ENCODE measurements around the gene PEF1.
"Not testable (repeated sequence)": the region's sequence is repeated elsewhere in the genome, so short reads cannot be mapped to it uniquely, and the experiment has no call there.

Gene PEF1

DNA sequence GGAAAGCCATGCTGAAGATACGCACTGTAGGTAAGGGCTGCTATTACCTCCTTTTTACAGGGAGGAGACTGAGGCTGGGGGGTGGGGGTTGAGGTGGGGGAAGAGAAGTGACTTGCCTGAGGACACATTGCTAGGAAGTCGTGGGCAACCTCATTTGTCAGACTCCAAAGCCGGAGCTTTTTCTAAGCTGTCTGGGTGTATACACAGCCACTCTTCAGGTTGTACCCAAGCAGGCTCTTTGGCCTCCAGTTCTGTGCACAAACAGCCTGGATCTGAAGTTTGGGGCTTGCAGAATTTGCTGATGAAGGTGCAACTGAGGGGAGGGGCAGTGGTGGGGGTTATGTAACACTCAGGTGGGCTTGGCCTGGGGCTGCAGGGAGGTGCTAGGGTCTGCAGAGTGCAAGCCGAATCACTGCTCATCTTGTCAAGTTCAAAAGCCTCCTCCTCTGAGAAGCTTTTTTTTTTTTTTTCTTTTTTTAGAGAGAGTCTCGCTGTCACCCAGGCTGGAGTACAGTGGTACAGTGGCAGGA lies 51.5 kb downstream of the PEF1 start:
- H3K4me3 ChIP-seq (ENCODE audit: low read length): no peak overlapping the region
- DNase-seq (ENCODE audit: low read depth, low spot score): no peak

- no peak overlapping the region for H3K4me3 ChIP-seq (ENCODE audit: low read length)
- no peak for DNase-seq (ENCODE audit: low read depth, low spot score)
Measured at GRCh38 chr1:31592132-31592531, 52.5 kb downstream of the PEF1 start.

DNA sequence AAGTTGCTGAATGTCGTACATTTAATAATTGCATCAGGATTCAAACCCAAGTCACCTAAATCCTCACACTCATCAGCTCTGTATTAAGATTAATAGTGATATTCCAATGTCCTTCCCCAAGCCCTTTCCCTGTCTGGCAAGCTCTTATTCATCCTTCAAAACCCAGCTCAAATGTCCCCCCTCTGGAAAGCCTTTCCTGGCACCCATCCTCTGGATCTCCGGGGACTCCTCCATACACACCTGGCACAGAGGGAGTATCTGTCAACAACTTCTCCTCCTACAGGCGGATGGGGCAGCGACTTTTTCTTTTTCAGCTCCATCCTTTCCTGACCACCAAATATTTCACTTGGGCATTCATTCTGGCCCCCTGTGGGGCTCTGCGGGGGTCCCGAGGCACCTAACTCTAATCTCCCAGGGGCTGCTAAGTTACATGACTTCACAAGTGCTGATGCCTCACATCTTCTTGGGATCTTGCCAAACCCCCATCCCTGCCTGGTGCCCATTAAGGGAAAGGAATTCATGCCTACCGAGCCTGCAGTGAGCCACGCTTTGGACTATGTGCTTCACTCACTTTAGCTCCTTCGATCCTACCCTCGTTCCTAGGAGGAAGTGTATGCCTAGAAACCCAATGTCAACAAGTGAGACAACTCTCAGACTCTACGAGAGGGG lies 53.1 kb downstream of the PEF1 start:
- DNase-seq (ENCODE audit: low read depth, low spot score): no peak
- no peak overlapping the region for H3K4me3 ChIP-seq (ENCODE audit: low read length)

DNA sequence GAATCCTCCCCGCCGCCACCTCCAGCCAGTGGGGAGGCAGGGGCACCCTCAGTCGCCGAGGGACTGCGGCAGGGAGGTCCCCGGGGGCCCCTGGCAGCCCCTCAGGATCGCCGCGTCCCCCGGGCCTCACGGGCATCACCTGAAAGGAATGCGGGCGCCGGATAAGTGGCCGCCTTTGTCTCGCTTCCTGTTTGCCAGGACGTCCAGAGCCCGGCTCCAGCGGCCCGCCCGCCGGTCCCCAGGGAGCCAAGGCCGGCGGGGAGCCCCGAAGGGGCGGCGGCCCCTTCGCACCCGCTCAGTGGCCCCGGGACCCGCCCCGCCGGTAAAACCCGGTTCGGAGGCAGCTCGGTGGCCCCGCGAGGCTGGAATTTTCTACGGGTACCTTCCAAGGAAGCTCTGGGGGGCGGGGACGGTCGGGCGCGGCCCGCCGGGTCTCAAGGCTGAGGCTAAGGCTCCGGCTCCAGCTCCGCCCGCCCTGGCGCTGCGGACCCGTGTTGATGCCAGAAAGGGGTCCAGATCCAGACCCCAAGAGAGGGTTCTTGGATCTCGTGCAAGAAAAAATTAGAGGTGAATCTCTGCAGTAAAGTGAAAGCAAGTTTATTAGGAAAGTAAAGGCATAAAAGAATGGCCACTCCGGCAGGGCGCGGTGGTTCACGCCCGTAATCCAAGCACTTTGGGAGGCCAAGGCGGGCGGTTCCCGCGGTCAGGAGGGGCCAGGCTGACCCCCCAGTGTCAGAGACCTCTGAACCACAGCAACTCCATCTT lies 55.7 kb downstream of the PEF1 start:
- no peak overlapping the region for H3K4me3 ChIP-seq (ENCODE audit: low read length)
- no peak for DNase-seq (ENCODE audit: low read depth, low spot score)

- DNase-seq (ENCODE audit: low read depth, low spot score): no peak
Measured at GRCh38 chr1:31587720-31588423, 56.8 kb downstream of the PEF1 start.

GRCh38 chr1:31587328-31587699 lies 57.4 kb downstream of the PEF1 start:
- H3K4me3 ChIP-seq (ENCODE audit: low read length); DNase-seq (ENCODE audit: low read depth, low spot score): not testable (repeated sequence)

More at GRCh38 chr1:31587720-31588423, 56.8 kb downstream of the PEF1 start:
- no peak overlapping the region for H3K4me3 ChIP-seq (ENCODE audit: low read length)

DNA sequence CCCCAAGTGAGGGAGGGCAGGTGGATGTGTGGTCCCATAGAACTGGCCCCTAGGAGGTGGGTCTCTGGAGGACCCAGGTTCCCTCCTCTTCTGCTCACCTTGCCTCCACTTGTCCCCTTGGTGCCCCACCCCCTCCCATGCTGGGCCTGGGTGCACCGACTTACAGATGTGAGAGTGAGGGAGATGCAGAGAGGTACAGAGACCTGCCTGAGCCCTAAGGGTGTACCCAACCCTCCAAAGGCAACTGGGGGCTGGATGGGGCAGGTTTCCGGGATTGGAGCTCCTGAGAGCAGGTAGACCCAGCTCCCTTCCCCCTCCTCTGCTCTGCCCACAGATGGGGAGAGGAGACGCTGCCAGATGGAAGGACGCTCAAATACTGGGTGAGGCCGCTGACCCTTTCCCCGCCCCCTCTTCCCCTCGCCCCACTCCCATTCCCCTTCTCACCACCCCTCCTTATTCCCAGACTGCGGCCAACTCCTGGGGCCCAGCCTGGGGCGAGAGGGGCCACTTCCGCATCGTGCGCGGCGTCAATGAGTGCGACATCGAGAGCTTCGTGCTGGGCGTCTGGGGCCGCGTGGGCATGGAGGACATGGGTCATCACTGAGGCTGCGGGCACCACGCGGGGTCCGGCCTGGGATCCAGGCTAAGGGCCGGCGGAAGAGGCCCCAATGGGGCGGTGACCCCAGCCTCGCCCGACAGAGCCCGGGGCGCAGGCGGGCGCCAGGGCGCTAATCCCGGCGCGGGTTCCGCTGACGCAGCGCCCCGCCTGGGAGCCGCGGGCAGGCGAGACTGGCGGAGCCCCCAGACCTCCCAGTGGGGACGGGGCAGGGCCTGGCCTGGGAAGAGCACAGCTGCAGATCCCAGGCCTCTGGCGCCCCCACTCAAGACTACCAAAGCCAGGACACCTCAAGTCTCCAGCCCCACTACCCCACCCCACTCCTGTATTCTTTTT lies 58.0 kb downstream of the PEF1 start:
- H3K4me3 ChIP-seq (ENCODE audit: low read length): no peak overlapping the region
- no peak for DNase-seq (ENCODE audit: low read depth, low spot score)

DNA sequence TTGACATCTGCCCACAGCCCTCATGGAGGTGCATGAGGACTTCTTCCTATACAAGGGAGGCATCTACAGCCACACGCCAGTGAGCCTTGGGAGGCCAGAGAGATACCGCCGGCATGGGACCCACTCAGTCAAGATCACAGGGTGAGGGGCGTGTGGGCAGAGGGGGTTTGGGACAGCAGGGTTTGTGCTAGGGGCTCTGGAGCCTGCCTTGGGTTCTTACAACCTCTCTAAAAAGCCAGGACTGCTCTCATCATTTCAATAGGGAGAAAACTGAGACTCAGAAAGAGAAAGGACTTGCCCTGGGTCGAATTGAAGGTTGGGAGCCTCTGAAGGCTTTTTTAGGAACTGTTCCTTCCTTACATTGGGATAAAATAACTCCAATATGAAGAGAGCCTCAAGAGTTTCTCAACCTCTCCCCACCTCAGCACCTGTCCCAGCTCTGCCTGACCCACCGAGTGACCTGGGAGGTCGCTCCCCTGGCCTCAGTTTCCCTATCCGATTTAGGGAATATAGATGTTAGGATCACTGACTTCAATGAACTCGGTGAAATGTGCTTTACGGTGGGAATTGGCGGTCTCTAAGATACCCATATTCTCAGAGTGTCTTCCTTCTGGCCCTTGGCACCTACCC lies 58.8 kb downstream of the PEF1 start:
- no peak for DNase-seq (ENCODE audit: low read depth, low spot score)
- no peak overlapping the region for H3K4me3 ChIP-seq (ENCODE audit: low read length)

- H3K4me3 ChIP-seq (ENCODE audit: low read length): no peak overlapping the region
Measured at GRCh38 chr1:31584869-31585735, 59.6 kb downstream of the PEF1 start.

GRCh38 chr1:31583995-31584868 lies 60.4 kb downstream of the PEF1 start:
- H3K4me3 ChIP-seq (ENCODE audit: low read length): no peak overlapping the region
- DNase-seq (ENCODE audit: low read depth, low spot score): no peak

More at GRCh38 chr1:31584869-31585735, 59.6 kb downstream of the PEF1 start:
- no peak for DNase-seq (ENCODE audit: low read depth, low spot score)

DNA sequence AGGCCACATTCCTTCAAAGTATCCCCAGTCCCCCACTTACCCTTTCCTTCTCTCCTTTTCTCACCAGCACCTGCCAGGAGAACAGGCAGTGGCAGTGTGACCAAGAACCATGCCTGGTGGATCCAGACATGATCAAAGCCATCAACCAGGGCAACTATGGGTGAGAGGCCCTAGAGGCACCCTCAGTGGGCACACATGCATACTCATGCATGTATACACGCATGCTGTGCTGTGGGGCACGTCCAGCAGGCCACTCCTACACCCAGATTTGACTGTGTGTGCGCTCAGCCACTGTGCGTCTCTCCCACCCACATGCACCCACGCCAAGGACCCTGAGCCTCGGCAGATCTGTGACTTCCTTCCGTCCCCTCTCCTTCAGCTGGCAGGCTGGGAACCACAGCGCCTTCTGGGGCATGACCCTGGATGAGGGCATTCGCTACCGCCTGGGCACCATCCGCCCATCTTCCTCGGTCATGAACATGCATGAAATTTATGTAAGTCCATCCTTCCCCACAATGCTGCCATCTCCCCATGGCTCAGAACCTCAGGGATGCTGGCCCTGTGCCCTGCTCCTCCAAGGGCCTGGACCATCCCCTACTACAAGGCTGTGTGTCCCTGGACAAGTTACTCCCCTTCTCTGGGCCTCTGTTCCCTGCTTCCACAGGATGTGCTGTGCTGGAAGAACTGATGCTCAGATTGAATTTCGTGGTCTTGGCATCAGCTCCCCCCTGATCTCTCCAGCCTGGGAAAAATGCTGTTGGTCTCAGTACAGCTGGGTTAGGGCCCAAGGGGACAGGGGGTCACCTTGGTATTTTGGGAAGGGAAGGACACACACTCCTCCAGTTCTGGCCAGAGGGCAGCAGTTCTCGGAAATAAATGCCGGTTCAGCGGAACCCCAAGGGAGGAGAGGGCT lies 61.3 kb downstream of the PEF1 start:
- DNase-seq (ENCODE audit: low read depth, low spot score): no peak

DNA sequence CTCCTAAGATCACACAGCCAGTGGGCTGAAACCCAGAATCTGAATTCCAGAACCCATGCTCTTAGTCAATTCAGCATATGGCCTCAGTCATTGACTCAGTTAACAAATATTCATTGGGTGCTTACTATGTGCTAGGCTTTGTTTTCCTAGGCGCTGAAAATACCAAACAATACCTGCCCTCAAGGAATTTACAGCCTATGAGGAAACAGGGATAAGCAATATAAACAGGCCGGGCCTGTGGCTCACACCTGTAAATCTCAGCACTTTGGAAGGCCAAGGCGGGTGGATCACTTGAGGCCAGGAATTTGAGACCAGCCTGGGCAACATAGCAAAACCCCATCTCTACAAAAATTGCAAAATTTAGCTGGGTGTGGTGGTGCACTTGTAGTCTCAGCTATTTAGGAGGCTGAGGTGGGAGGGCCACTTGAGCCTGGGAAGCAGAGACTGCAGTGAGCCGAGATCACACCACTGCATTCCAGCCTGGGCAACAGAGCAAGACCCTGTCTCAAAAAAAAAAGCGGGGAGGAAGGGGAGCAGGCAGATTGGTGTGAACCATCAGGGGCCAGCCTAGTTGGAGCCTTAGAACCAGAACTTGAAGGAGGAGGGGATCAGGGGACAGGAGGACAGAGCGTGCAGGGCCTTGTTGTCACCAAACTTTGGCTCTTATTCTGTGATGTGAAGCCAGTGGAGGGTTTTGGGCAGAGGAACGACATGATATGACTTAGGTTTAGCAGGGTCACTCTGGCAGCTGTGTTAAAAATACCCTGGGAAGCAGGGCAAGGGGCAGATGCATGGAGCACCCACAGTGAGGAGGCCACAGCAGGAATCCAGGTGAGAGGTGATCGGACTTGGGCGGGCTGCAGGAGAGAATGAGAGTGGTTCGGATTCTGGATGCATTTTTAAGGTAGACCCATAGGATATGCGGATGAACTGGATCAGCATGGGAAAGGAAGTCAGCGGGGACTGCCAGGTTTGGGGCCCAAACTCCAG lies 62.6 kb downstream of the PEF1 start:
- no peak overlapping the region for H3K4me3 ChIP-seq (ENCODE audit: low read length)
- DNase-seq (ENCODE audit: low read depth, low spot score): no peak

More for the DNA sequence above, 61.3 kb downstream of the PEF1 start:
- H3K4me3 ChIP-seq (ENCODE audit: low read length): no peak overlapping the region

- no peak for DNase-seq (ENCODE audit: low read depth, low spot score)
- H3K4me3 ChIP-seq (ENCODE audit: low read length): no peak overlapping the region
Measured at GRCh38 chr1:31580891-31581603, 63.6 kb downstream of the PEF1 start.

GRCh38 chr1:31580513-31580870 lies 64.2 kb downstream of the PEF1 start:
- H3K4me3 ChIP-seq (ENCODE audit: low read length): no peak overlapping the region
- DNase-seq (ENCODE audit: low read depth, low spot score): no peak
